ENCODE results near the gene FAM120A. TPM values are rescaled to one million over a fixed set of nuclear protein-coding genes. Genes with fewer than 3 reads are reported as not detected.

The FAM120A gene
- total RNA-seq, 1 donor from 2014 or later: 135 TPM

DNA sequence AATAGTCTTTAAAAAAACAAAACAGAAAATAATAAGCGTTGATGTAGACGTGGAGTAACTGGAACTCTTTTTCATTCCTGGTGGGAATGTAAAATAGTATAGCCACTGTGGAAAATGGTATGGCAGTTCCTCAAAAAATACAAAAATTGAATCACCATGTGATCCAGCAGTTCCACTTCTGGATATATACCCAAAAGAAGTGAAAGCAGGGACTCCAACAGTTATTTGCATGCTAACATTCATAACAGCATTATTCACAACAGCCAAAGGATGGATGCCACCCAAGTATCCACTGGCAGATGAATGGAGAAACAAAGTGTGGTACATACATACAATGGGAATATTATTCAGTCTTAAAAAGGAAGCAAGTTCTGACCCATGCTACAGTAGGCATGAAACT lies 120.7 kb downstream of the FAM120A start:
- Histone ChIP-seq H3K36me3 (no peaks in the 10 kb centered on the region), H3K9me3 (no peaks in the 10 kb centered on the region), H3K4me1 (peaks cover 5 to 15% of the 10 kb centered on the region in 2 donors), H3K4me3 (no peak overlapping the region), H3K27ac (no peak overlapping the region), H3K27me3 (no peaks in the 10 kb centered on the region)
- TF ChIP-seq, protein P1, sequence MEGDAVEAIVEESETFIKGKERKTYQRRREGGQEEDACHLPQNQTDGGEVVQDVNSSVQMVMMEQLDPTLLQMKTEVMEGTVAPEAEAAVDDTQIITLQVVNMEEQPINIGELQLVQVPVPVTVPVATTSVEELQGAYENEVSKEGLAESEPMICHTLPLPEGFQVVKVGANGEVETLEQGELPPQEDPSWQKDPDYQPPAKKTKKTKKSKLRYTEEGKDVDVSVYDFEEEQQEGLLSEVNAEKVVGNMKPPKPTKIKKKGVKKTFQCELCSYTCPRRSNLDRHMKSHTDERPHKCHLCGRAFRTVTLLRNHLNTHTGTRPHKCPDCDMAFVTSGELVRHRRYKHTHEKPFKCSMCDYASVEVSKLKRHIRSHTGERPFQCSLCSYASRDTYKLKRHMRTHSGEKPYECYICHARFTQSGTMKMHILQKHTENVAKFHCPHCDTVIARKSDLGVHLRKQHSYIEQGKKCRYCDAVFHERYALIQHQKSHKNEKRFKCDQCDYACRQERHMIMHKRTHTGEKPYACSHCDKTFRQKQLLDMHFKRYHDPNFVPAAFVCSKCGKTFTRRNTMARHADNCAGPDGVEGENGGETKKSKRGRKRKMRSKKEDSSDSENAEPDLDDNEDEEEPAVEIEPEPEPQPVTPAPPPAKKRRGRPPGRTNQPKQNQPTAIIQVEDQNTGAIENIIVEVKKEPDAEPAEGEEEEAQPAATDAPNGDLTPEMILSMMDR (IDR thresholded peaks at IDR 0.05): no peak
- intact Hi-C loops (cut with DNase I): loop anchor here (10.0 kb wide), 2 partner anchors 393 to 1943 kb away; partner anchors contain the start of gene PTCH1
- DNase-seq (ENCODE audit: low spot score in 2 of 2): no peak

DNA sequence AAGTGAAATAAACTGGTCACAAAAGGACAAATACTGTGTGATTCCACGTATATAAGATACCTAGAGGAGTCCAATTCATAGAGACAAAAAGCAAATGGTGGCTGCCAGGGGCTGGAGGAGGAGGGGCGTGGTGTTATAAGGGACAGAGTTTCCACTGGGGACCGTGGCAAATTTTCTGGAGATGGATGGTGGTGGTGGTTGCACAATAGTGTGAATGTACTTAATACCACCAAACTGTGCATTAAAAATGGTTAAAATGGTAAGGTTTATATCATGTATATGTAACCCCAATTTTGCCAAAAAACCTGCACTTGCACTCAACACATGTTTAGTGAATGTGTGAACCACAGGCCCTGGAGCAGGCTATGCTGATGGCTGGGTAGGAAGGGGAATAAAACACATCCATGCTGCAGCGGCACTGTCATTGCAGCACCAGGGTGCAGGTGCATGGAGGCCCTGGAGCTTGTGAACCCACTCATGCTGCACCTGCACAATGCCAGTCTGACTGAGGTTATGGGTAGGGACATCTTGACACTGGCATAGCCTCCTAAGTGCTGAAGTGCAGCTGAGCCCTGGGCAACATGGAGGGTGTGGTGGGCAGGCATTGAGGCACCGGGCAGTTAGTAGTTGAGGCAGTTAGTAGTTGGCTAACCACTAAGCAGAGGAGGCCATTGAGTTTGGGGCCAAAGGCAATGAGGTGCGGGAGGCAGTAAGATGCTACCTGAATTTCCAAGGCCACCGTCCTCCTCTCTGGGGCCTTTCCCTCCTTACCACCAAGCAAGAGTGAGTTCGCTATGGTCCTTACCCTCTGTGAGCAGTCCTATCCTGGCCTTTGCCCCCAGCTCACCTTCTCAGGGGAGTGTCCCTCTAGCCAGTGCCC lies 121.4 kb downstream of the FAM120A start:
- intact Hi-C loops (cut with DNase I): loop anchor here (10.0 kb wide), 2 partner anchors 392 to 1942 kb away; partner anchors contain the start of gene PTCH1
- TF ChIP-seq, protein P1 (IDR thresholded peaks at IDR 0.05): no peak
- no peak for DNase-seq (ENCODE audit: low spot score in 2 of 2)
- Histone ChIP-seq H3K9me3 (no peaks in the 10 kb centered on the region), H3K4me3 (no peak overlapping the region), H3K27ac (no peak overlapping the region), H3K4me1 (peaks cover 0 to 11% of the 10 kb centered on the region in 2 donors), H3K36me3 (no peaks in the 10 kb centered on the region), H3K27me3 (no peaks in the 10 kb centered on the region)

DNA sequence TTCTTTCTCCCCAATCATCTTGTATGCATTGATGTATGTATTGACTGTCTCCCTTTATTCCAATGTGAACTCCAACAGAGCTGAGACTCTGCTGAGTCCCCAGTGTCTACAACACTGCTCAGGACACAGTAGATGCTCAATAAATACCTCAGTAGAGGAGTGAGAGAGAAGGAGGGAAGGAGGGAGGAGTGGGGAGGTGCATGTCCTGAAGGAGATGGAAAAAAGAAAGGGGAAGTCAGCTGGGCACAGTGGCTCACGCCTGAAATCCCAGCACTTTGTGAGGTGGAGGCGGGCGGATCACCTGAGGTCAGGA lies 122.0 kb downstream of the FAM120A start:
- no peak overlapping the region for H3K4me3 ChIP-seq
- no peaks in the 10 kb centered on the region for H3K27me3 ChIP-seq
- no peak overlapping the region for H3K27ac ChIP-seq
- no peak for DNase-seq (ENCODE audit: low spot score in 2 of 2)
- TF ChIP-seq, protein P1 (IDR thresholded peaks at IDR 0.05): no peak
- peaks cover 0 to 17% of the 10 kb centered on the region in 2 donors for H3K4me1 ChIP-seq
- no peaks in the 10 kb centered on the region for H3K36me3 ChIP-seq
- intact Hi-C loops (cut with DNase I): loop anchor here (10.0 kb wide), 2 partner anchors 391 to 1941 kb away; partner anchors contain the start of gene PTCH1
- no peaks in the 10 kb centered on the region for H3K9me3 ChIP-seq

DNA sequence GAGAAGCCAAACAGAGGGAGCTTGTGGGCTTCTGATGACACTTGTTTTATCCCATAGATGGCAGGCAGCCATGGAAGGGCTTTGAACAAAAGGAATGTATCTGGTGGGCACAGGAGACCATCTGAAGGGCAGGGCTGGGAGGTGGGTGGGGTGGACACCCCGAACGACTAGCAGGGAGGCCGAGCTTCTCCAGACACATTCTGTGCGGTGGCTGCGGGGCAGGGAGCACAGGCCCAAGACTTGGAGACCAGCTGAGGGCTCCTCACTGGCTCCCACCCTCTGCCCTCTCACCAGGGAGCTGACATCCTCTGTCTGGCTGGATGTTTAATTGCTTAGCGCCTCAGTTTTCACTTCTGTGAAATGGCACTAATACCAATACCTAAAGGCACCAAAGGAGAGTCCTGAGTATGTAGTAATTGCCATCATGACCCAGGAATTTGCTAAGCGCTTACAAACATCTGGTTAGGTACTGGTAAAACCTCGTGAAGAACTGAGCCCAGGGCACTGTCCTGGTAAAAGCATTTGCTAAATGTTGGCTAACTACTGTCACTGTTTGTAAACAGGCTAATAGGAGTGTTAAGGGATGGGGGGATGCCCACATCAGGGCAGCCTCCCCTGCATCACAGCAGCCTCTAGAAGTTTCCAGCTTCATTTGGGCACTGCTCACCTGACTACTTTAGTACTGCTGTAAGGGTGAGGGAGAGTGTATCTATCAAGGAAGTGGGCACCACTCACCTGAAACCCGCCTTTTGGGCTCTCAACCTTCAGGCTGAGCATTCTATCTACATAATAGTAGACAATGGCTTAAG lies 122.8 kb downstream of the FAM120A start:
- DNase-seq (ENCODE audit: low spot score in 2 of 2): no peak
- H3K4me1 ChIP-seq: peaks cover 0 to 22% of the 10 kb centered on the region in 2 donors
- no peaks in the 10 kb centered on the region for H3K36me3 ChIP-seq
- intact Hi-C loops (cut with DNase I): loop anchor here (10.0 kb wide), 2 partner anchors 391 to 1941 kb away; partner anchors contain the start of gene PTCH1
- no peaks in the 10 kb centered on the region for H3K9me3 ChIP-seq
- no peak overlapping the region for H3K4me3 ChIP-seq
- TF ChIP-seq, protein P1 (IDR thresholded peaks at IDR 0.05): no peak
- no peaks in the 10 kb centered on the region for H3K27me3 ChIP-seq
- peak overlapping the region in 1 of 2 donors; percentile 95 for H3K27ac ChIP-seq

DNA sequence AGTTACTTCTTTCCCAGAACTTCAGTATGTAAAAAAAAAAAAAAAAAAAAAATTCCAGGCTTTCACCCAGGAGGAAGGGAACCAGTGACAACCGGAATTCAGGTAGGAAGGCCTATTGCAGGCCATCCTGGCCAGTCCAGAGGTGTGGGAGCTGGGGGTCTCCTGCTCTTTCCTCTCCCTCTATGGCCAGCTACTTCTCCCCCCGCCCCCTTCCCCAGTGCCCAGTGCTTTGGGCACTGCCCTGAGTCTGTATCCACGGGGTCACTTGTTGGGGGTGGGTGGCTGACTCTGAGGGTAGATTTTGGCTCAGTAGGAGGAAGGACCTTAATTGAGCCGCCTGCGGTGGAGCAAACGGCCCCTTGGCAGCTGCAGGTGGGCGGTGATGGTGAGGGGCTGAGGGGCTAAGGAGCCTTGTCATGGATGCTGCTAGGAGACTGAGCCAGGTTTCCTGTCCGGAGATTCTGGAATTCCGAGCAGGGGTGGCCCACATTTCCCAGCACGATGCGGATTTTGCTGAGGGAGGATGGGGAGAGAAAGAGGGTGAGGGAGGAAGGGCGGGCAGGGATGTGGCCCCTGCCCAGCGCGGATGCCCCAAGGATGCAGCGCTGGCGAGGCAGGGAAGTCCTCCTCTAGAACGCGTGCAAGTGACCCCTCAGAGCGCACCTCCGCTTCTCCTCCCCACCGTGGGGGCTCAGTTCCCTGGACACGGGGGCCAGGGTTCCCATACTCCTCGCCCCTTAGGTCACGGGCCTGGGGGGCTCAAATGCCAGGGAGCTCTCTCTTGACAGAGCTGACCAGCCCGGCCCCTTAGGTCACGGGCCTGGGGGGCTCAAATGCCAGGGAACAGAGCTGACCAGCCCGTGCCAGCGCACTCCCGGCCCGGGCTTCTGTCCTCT lies 123.7 kb downstream of the FAM120A start:
- Histone ChIP-seq H3K4me1 (peaks cover 0 to 28% of the 10 kb centered on the region in 2 donors), H3K27me3 (no peaks in the 10 kb centered on the region), H3K27ac (peak overlapping the region; percentile 95 to 97), H3K36me3 (no peaks in the 10 kb centered on the region), H3K9me3 (no peaks in the 10 kb centered on the region), H3K4me3 (peak overlapping the region; percentile 81 to 98)
- TF ChIP-seq, protein P1 (IDR thresholded peaks at IDR 0.05): no peak
- peak in 1 of 2 donors; percentile 80 for DNase-seq (ENCODE audit: low spot score in 2 of 2)
- intact Hi-C loops (cut with DNase I): loop anchor here (10.0 kb wide), 2 partner anchors 390 to 1940 kb away; partner anchors contain the start of gene PTCH1
